G401 (cell line): ENCODE data around the gene ELP4. TPM values are rescaled to one million over a fixed set of nuclear protein-coding genes. Genes with fewer than 3 reads are reported as not detected.
A peak's percentile ranks its signal among the peaks of the same experiment; 100 is the strongest.
"Not testable (repeated sequence)": the region's sequence is repeated elsewhere in the genome, so short reads cannot be mapped to it uniquely, and the experiment has no call there.

Experiments used
- DNase-seq: peaks from one replicate; pipeline ENCODE4 v3.0.0-alpha.2; 2015; ENCODE audit warnings: low spot score
- in situ Hi-C: cut with HindIII; loops from 2 replicates; pipeline ENCODE4 v1.10.0; 2016; ENCODE audit warnings: low sequenced_read_pairs, mixed read lengths
- total RNA-seq: library from RNA; depleted of rRNA; stranded (reverse); fragments of >200 nt; shearing (Covaris generic); gene quantifications from 2 replicates; pipeline ENCODE4 v1.2.3, GENCODE V29; 2014

ELP4 gene
- total RNA-seq, 1 experiment from 2014 or later: 48.8 TPM

DNA sequence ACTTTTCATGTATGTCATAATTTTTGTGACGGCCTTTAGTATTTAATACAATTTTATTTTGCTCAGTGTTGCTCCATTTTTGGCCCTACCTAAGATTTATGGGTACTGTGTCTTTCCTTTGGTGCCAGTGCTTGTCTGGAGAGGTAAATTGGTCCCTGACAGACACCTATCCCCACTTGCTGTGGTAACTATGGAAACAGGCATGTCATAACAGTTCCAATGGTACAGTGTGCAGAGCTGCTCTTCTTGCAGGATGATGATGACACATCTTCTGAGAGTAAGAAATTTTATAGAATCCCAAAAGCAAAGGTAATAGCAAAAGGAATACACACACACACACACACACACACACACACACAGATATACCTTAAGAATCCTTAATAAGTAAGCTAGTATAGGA lies 118.5 kb downstream of the ELP4 start:
- in situ Hi-C loops: no loop called here
- no peak for DNase-seq

DNA sequence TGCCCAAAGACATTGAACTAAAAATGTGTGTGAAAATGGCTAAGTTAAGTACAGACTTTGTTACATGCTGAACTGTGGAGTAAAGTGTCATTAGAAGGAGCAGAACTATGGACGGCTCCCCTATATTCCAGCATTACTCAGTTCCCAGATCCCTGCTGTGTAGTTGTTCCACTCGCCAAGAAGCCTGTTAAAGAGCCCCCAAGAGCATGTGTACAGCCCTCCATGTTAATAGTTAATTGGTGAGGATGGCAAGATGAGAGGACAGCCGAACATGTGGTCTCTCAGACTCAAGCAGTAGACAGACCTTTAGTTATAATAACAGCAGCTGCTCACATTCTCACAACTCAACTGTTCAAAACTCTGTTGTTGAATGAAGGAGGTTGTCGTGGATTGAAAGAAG lies 127.4 kb downstream of the ELP4 start:
- in situ Hi-C loops: no loop called here

DNA sequence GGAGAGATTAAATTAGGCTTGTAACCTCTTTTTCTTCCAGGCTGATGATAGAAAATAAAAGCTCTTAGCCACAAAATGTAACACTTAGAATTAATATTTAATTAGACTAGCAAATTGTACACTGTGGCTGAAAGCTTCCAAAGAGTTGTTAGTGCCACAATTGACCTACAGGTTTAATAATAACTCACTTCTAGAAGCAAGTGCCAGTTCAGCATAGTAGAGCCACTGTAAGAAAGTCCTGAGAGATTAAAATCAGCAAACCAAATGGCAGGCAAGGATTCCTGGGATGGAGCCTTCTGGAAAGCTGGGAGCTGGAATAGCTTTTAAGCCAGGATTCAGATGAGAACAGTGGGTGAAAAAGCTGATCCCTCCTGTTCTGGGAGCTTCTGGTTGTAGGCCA lies 131.0 kb downstream of the ELP4 start:
- in situ Hi-C loops: no loop called here

More for the DNA sequence above, 127.4 kb downstream of the ELP4 start:
- no peak for DNase-seq

DNA sequence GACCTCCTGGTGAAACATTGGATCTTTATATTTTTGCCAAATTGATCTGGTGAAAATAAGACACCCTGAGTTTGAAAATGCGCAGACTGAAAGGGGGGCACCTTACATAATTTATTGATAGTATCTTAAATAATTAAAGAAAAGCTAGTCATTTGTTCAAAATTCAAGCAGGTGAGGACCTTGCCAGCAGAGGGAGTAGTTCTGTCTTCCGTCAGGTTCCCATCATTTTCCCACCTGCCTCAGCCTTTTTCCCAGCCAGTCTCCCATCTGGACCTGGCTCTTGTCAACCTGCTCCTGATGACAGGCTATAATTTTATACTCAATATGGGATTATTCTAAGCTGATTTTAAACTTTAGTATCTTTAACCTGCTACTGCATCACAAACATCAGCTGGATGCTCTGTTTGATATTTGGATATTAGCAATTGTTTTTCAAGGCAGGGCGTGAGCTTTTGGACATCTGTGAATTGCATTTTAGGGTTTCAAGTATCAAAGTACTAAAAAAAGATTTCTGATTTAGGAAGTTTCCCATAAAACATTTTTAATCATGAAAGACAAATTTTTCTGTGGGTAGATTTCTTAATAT lies 132.0 kb downstream of the ELP4 start:
- DNase-seq: peak; percentile 90
- in situ Hi-C loops: no loop called here

More for the DNA sequence above, 131.0 kb downstream of the ELP4 start:
- peak; percentile 95 for DNase-seq

DNA sequence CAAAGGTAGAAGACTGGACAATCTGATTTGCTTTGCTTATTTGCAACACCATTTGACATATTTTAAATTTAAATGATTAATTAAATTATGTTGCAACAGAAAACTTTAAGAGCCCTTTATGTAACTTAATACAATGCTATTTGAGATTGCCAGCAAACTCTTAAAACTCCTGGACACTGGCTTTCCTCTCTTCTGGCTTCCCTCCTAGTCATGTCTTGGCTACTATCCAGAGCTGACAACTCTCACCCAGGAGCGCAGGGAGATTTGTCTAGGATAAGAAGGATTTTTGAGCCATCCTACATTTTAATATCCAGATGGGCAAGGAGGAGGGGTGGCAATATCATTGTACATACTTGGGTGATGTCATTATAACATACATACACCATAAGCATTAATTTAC lies 134.3 kb downstream of the ELP4 start:
- in situ Hi-C loops: no loop called here
- peak; percentile 77 for DNase-seq

DNA sequence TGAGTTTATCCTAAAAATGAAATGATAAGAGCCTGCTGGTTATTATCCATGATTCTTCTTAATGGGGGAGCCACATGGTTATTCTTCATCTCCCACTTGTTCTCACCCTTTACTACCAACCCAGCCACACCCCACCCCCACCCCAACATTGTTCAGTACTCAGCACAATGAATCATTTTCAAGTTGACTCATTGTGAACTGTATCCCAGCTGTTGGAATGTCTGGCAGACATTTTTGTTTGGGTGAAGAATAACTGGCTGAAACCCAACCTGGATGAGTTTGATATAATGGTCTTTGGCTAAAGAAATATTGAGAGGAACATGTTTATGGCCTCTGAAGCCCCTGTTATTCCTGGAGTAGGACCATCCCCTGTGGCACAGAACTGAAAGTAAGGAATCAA lies 136.2 kb downstream of the ELP4 start:
- no peak for DNase-seq
- in situ Hi-C loops: no loop called here

DNA sequence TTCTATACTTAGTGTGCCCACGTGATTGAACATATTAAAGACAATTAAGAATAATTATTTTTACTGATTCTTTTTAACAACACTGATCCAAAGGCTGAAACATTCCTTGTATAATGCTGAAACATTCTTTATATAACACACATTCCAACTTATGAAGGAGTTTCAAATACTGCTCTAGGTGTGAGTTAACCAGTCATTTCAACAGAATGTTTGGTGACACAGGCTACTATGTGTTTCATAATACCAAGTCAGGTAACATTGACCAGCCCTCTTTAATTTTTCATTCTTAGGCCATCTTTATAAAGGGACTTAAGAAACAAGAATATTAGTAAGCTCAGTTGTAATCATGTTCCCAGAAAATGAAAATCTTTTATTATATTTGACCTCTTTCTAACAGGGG lies 136.6 kb downstream of the ELP4 start:
- in situ Hi-C loops: no loop called here
- DNase-seq: no peak

DNA sequence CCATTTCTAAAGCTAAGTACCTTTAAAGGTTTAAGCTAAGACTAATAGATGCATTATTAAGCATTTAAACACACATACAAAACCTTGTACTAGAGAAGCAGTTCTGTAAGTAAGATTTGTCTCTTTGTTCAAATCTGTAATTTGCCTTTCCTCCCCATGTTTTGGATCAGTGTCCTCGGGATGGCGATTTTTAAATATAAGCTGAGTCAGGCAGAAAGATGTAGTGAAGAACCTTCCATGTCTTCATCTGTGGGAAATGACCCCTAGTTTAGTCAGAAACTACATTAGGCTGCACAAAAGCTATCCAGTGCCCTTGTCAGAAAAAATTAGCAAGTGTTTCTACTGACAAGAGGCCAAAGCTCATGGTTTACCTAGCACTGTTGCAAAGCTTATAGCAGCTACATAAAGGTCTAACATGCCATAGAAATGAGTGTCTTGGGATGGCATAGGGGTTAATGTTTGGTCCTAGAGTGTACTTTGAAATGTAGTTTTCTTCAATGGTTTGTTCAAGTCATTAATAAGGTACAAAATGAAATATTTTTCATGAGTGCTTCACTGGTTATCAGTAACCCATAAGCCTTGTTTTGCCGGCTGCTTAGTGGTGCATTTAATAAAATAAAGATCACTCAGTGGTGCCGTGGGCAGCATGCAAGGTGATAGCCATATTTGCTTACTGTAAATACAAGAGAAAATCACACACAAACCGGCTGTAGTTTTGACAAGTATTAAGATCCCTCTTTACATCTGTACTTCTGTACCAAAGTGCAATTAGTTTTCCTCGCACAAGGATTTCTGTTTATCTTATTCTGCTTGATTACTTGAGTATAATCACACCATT lies 139.8 kb downstream of the ELP4 start:
- peak; percentile 48 for DNase-seq

DNA sequence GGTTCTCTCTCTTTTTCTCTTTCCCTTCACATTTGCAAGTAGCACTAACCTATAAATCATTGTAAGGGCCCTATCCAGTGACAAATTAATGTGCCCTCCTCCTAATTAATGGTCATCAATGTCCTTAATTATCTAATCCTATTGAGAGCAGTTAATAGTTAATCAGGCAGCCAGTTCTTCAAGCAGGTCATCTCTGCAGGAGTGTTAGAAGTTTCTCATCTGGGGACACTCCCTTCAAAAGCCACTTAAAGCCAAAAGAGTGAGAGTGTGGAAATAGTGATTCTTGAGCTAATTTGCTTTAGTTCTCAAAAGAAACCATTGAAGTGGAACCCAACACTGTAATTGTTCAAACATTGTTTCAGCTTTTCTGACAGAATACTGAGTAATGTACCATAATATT lies 141.6 kb downstream of the ELP4 start:
- DNase-seq: no peak
- in situ Hi-C loops: no loop called here

More for the DNA sequence above, 139.8 kb downstream of the ELP4 start:
- in situ Hi-C loops: no loop called here

DNA sequence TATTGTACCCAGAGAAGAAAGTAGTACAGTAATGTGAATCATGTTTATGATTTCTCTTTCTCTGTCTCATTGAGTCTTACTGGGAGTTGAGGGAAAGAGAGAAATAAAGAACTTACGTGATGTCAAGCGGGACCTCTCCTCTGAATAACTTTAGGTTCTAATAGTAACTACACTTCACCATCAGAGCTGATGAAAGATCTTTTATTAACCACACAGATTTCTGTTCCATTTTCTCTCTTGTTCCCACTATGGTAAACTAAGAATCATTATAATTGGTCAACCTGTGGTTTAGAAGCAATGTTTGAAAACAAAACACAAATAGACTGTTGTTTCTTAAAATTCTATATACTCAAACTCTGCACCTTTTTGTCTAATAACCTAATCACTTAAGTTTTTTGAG lies 142.3 kb downstream of the ELP4 start:
- in situ Hi-C loops: no loop called here

DNA sequence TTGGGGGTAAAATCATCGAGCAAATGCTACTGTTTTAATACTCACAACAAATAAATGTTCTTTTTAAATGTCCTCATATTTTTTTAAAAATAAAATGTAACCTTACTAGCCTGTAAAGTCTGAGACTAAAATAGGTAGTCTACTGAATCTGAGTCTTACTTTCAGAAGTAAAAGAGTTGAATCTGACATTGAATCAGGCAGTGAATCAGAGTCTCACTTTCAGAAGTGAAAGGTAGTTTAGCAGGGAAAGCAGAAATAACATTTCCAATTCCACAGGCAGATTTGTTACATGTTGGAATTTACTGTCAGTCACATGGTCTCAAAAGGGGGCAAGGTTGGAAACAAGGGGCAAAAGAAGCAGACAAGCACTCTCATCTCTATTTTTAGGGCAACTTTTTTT lies 143.0 kb downstream of the ELP4 start:
- in situ Hi-C loops: no loop called here
- no peak for DNase-seq

More for the DNA sequence above, 142.3 kb downstream of the ELP4 start:
- DNase-seq: no peak

DNA sequence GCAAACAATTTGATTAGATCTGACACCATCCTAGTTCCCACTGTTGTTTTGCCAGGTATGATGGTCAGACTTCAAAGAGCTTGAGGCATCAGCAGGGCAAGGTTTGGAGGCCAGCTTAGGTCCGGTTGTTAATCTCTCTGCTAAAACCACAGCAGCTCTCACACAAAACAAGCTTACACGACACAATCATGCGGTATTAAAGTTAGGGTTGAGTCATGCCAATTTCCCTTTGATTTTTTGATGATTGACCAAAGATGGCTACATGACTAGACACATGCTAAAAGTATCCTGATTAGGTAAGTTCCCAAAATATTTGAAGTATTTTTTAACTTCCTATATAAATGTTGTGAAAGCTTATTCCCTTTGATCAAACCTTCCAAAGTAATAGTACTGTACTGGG lies 145.9 kb downstream of the ELP4 start:
- no peak for DNase-seq
- in situ Hi-C loops: no loop called here

DNA sequence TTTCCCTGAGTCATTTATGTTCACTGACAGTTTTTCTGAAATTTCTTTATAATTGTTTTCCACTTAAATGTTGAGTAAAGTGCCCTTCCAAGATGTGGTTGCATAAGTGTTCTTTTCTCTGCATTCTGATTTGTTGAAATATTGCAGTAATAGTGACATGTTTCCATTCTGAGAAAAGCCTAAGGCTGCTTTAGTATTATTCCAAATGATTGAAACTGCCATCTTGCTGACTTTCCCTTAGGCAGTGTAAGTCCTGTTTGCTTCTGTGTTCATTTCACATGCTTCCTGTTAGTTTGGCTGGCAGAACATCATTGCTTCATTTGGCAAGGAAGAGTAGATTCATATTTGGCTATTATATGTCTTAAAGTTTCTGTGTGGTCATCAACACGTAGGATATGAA lies 146.5 kb downstream of the ELP4 start:
- no peak for DNase-seq
- in situ Hi-C loops: no loop called here

DNA sequence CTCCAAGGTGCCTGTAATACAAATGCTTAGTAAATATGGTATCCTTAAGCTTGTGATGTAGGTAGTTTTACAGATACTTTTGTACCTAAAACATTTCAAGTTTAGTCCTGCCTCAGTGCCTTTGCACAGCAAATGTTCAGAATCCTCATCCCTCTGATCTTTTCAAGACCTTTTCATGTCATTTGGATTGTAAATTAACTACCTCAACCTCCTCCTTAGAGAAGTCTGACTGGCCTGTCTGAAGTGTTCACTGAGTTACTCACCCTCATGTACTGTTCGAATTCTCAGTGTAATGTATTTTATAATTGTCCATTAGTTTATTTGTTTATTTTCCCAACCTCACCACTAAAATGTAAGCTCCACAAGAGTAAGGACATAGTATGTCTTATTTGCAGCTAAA lies 147.5 kb downstream of the ELP4 start:
- DNase-seq: no peak
- in situ Hi-C loops: no loop called here

DNA sequence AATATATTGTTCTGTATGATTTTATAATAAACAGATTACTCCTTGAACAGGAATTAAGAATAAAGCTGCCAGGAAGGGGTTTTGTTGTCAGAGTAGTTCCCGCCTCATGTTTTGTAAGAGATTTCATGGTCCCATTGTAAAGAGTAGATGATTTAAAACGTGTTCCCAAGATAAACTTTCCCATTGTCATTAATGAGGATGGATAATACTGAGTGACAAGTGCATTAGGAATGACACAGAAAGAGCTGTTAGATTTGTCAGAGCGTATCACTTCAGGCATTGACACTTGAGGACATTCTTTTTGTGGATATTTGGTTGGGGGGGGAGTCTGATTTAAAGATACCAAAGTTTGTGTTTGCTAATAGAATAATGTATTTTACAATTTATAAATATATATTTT lies 154.6 kb downstream of the ELP4 start:
- in situ Hi-C loops: no loop called here
- DNase-seq: no peak

DNA sequence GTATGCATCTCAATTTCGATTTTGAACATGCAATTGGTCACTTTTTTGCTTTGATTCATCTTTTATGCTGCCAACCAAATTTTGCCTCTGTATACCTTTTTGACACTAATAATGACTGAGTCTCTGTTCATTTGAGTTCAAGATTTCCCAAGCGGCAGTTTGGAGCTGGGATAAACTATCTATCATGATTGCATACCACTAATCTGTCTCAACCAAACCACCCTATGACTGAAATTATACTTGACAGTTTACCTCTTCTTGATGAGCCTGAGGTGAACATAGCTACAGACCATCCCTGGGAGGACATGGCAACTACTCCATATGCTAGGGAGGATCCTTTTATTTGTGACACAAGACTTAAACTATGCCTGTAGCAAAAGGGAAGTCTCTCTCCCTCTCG lies 155.4 kb downstream of the ELP4 start:
- in situ Hi-C loops: no loop called here
- DNase-seq: no peak

DNA sequence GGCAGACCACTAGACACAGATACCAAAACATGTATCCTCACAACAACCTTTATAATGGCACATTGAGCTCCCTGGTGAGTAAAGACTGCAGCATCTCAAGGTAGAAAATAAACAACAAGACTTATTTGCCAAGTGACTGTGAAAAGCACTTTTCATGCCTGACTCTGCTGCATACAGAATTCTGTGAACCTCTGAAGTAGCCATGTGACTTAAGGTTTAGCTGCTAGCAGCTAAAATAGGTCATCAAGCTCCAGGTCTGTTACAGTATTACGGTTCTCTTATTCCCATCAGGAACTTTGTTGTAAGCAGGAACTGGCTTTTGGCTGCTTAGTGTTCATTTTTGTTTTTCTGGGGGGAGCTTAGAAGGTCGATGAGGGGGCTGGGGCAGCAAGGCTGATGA lies 162.1 kb downstream of the ELP4 start:
- peak; percentile 86 for DNase-seq
- in situ Hi-C loops: no loop called here

DNA sequence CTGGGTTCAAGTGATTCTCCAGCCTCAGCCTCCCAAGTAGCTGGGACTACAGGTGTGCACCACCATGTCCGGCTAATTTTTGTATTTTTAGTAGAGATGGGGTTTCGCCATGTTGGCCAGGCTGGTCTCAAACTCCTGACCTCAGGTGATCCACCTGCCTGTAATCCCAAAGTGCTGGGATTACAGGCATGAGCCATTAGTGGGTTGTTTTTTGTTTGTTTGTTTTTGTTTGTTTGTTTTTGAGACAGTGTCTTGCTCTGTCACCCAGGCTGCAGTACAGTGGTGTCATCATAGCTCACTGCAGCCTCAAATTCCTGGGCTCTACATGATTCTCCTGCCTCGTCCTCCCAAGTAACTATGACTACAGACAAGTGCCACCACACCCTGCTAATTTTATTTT lies 163.5 kb downstream of the ELP4 start:
- in situ Hi-C loops, DNase-seq: not testable (repeated sequence)

DNA sequence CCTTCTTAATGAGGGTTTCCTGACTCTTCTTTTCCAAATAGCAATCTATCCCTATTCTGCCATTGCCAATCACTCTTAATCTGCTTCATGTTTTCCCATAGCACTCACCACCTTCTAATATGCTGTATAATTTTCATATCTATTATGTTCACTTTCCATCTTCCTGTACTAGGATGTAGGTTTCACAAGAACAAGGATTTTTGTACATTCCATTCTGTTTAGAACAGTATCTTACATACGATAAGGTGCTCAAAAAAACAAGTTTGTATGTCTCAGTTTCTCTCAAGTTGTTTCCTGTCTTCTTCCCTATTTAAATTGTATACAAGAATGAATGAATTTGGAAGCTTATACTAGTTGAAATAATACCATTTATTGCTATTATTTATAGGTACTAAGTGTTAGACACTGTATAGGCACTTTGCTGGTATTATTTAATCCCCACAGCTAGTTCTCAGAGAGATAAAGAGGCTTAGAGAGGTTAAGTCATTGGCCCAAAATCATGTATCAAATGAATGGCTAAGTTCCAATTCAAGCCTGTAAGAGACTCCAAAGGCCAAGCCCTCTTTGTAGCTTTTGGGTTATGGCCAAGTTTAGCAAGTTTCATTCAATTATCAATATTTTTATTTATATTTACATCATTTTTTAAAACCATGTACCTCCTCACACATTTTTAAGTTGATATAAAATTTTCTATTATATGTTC lies 166.9 kb downstream of the ELP4 start:
- in situ Hi-C loops: no loop called here
- no peak for DNase-seq

DNA sequence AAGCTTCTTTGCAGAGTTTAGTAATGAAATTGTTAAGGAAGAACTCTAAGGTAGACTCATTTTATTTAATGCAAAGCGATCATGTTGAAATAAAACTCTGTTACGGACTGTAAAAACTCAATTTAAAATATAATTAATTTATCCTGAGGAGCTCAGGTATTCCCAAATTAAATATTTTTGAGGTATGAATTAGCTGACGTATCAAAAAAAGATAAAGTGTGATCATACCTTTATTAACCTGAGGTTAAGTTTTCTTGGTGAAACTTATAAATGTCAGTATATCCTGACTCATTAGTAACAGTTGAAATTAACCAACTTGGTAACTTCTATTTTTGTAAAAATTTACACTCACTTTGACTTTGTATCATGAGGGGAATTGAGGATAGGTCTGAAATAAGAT lies 171.2 kb downstream of the ELP4 start:
- in situ Hi-C loops: no loop called here
- no peak for DNase-seq
